ENCODE measurements around the gene DDX1. TPM values are rescaled to one million over a fixed set of nuclear protein-coding genes. Genes with fewer than 3 reads are reported as not detected.
"Not testable (repeated sequence)": the region's sequence is repeated elsewhere in the genome, so short reads cannot be mapped to it uniquely, and the experiment has no call there.

DDX1 gene
- total and polyA plus RNA-seq, 10 of the 15 experiments (the other 5 are each of a cell fraction or from before 2014, with no cell fraction given): 53.2 to 134 (median 85.6) TPM

DNA sequence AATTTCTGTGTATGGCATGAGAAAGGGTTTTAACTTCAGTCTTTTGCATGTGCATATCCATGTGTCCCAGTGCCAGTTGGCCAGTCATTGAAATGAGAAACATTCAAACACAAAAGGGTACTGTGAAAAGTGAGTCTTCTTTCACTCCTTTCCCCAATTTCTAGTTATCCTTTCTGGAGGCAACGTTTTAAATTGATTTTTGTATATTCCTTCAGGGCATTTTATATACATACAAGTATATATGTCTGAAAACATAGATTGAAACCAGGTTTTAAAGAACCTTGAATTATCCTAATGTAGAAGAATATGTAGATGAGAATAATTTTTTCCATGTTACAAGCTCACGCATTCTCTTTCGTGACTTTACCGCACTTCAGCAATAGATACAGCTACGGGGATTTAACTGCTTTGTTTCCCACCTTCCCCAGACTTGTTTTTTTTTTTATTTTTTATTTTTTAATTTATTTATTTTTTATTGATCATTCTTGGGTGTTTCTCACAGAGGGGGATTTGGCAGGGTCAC lies 18.8 kb downstream of the DDX1 start:
- Histone ChIP-seq H3K4me3 (no peak overlapping the region), H3K27me3 (replicated peaks in 1 of 2; ENCODE audit: control insufficient read depth in 2 of 2, insufficient read depth in 2 of 2, low read length in 1 of 2) (no peaks in the 10 kb centered on the region), H3K9me3 (replicated peaks; ENCODE audit: control insufficient read depth, insufficient read depth, low read length) (no peaks in the 10 kb centered on the region), H3K4me1 (ENCODE audit: control insufficient read depth, insufficient read depth, low read length) (no peaks in the 10 kb centered on the region), H3K27ac (ENCODE audit: control insufficient read depth, insufficient read depth) (no peak overlapping the region), H3K9ac (ENCODE audit: control insufficient read depth, insufficient read depth, low read length) (no peak overlapping the region), H3K79me2 (ENCODE audit: control insufficient read depth, insufficient read depth, low read length) (no peaks in the 10 kb centered on the region), H3K36me3 (ENCODE audit: control insufficient read depth in 2 of 2, insufficient read depth in 2 of 2, low read length in 1 of 2) (peaks cover 4 to 7% of the 10 kb centered on the region in 2 experiments), H3K4me2 (ENCODE audit: control insufficient read depth, insufficient read depth) (no peak overlapping the region), H4K20me1 (ENCODE audit: control insufficient read depth, insufficient read depth) (no peaks in the 10 kb centered on the region), H2AFZ (ENCODE audit: control insufficient read depth, low read depth, low read length) (no peak overlapping the region)
- POLR2A ChIA-PET: no interaction called here
- BruUV-seq (replicated peaks): no TSS peak
- 95% methylated on average over 5 of the region's 5 CpGs for WGBS (ENCODE audit: insufficient coverage, insufficient replicate concordance, low lambda C conversion rate, missing lambda C conversion rate)
- SMC1A ChIA-PET (ENCODE audit: uncharacterized antibody, unreplicated experiment): interaction anchor here (1.7 kb wide), 1 partner anchor 18 kb away, joined by 6 read pairs; no protein-coding TSS in a partner anchor
- RAD21 ChIA-PET (ENCODE audit: unreplicated experiment): no interaction called here
- intact Hi-C loops (cut with micrococcal nuclease; ENCODE audit: unreplicated experiment) (no loop called here), in situ Hi-C loops (cut with MboI) (no loop called here)
- no peak for DNase-seq (ENCODE audit: low read depth, low spot score)
- no peak for ATAC-seq
- TF ChIP-seq ZNF622 (IDR thresholded peaks at IDR 0.05) (no peak), CHD4 (IDR thresholded peaks at IDR 0.05) (no peak), SRF (IDR thresholded peaks at IDR 0.05; ENCODE audit: low read depth in 2 of 2, low read length in 2 of 2) (no peak), GABPA (IDR thresholded peaks at IDR 0.05; ENCODE audit: low read depth) (no peak), GATAD2B (conservative IDR thresholded peaks at IDR 0.05; ENCODE audit: low read depth) (no peak), IRF4 (IDR thresholded peaks at IDR 0.05; ENCODE audit: low read depth, low read length) (no peak), SPI1 (IDR thresholded peaks at IDR 0.05; ENCODE audit: borderline replicate concordance, insufficient read depth, low read depth, low read length) (no peak)
- TF ChIP-seq, protein P1, sequence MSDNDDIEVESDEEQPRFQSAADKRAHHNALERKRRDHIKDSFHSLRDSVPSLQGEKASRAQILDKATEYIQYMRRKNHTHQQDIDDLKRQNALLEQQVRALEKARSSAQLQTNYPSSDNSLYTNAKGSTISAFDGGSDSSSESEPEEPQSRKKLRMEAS (IDR thresholded peaks at IDR 0.05; ENCODE audit: low read depth, low read length): no peak
- TF ChIP-seq, protein P2, sequence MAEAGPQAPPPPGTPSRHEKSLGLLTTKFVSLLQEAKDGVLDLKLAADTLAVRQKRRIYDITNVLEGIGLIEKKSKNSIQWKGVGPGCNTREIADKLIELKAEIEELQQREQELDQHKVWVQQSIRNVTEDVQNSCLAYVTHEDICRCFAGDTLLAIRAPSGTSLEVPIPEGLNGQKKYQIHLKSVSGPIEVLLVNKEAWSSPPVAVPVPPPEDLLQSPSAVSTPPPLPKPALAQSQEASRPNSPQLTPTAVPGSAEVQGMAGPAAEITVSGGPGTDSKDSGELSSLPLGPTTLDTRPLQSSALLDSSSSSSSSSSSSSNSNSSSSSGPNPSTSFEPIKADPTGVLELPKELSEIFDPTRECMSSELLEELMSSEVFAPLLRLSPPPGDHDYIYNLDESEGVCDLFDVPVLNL (IDR thresholded peaks at IDR 0.05; ENCODE audit: low read depth, low read length): no peak
- CTCF ChIA-PET: no interaction called here
- no peak for FAIRE-seq

DNA sequence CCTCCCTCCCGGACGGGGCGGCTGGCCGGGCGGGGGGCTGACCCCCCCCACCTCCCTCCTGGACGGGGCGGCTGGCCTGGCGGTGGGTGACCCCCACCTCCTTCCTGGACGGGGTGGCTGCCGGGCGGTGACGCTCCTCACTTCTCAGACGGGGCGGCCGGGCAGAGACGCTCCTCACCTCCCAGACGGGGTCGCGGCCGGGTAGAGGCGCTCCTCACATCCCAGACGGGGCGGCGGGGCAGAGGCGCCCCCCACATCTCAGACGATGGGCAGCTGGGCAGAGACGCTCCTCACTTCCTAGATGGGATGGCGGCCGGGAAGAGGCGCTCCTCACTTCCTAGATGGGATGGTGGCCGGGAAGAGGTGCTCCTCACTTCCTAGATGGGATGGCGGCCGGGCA lies 20.4 kb downstream of the DDX1 start:
- H4K20me1 ChIP-seq (ENCODE audit: control insufficient read depth, insufficient read depth); CTCF ChIA-PET; H3K4me1 ChIP-seq (ENCODE audit: control insufficient read depth, insufficient read depth, low read length); H3K36me3 ChIP-seq (ENCODE audit: control insufficient read depth in 2 of 2, insufficient read depth in 2 of 2, low read length in 1 of 2); H3K27ac ChIP-seq (ENCODE audit: control insufficient read depth, insufficient read depth); H3K9me3 ChIP-seq (replicated peaks; ENCODE audit: control insufficient read depth, insufficient read depth, low read length); H3K27me3 ChIP-seq (replicated peaks in 1 of 2; ENCODE audit: control insufficient read depth in 2 of 2, insufficient read depth in 2 of 2, low read length in 1 of 2); H3K79me2 ChIP-seq (ENCODE audit: control insufficient read depth, insufficient read depth, low read length); intact Hi-C loops (cut with micrococcal nuclease; ENCODE audit: unreplicated experiment); ATAC-seq; H3K4me3 ChIP-seq; BruUV-seq (replicated peaks); H3K9ac ChIP-seq (ENCODE audit: control insufficient read depth, insufficient read depth, low read length); DNase-seq (ENCODE audit: low read depth, low spot score); H2AFZ ChIP-seq (ENCODE audit: control insufficient read depth, low read depth, low read length); SMC1A ChIA-PET (ENCODE audit: uncharacterized antibody, unreplicated experiment); POLR2A ChIA-PET; FAIRE-seq; RAD21 ChIA-PET (ENCODE audit: unreplicated experiment); in situ Hi-C loops (cut with MboI); H3K4me2 ChIP-seq (ENCODE audit: control insufficient read depth, insufficient read depth): not testable (repeated sequence)
- WGBS (ENCODE audit: insufficient coverage, insufficient replicate concordance, low lambda C conversion rate, missing lambda C conversion rate): no CpG with 5 or more reads among the region's 33 CpGs
